Right cardiac atrium (tissue), 5 donors: ENCODE results near the gene SLC9A3. TPM values are rescaled to one million over a fixed set of nuclear protein-coding genes. Genes with fewer than 3 reads are reported as not detected.

Experiments
- ATAC-seq, 2 donors: fragments of 200-7000 bp; cut with Tn5 transposase; one replicate each; pipeline versions ENCODE4 v1.8.0 to v1.9.1; 2020; ENCODE audit warnings: moderate library complexity in 2 of 2, mild to moderate bottlenecking in 1 of 2
- DNase-seq, 3 donors: peaks; one replicate each; pipeline ENCODE4 v3.0.0-alpha.2; 2020
- H3K27ac ChIP-seq: one replicate; pipeline ENCODE4 v1.5.1; 2013; ENCODE audit warnings: mild to moderate bottlenecking, low read length, control low read depth, moderate library complexity
- H3K27me3 ChIP-seq: one replicate; pipeline ENCODE4 v1.6.1; 2013; ENCODE audit not compliant: control insufficient read depth, insufficient read depth
- H3K4me1 ChIP-seq: one replicate; pipeline ENCODE4 v1.6.1; 2013; ENCODE audit warnings: low read length; ENCODE audit not compliant: control insufficient read depth, insufficient read depth
- H3K4me3 ChIP-seq: one replicate; pipeline ENCODE4 v1.5.1; 2013; ENCODE audit warnings: low read length, control low read depth
- H3K9me3 ChIP-seq: one replicate; pipeline ENCODE4 v1.6.1; 2013; ENCODE audit warnings: low read length; ENCODE audit not compliant: control insufficient read depth
- WGBS: extraction: QIAGEN DNeasy Blood & Tissue Kit; methylation state at CpG from one replicate; pipeline ENCODE4 v1.1.7; 2013; 5-methylcytosine and 5-hydroxymethylcytosine counted together
- intact Hi-C, 4 donors: fragments of 100-400 bp; cut with DNase I; formaldehyde crosslinking; loops; one replicate each; pipeline versions ENCODE4 v1.11.0 to v1.14.0; 2022 to 2023
- polyA plus RNA-seq: library from polyadenylated mRNA; stranded (reverse); fragments of 200-250 nt; gene quantifications from one replicate; pipeline ENCODE4 v1.2.3, GENCODE V29; 2013
- total RNA-seq, 4 donors: library from RNA; stranded (reverse); fragmentation: NEBNext Ultra II Directional; extraction: Animal tissue kit (Norgen Biotek cat#: 25700); gene quantifications; one replicate each; pipeline ENCODE4 v1.2.1, GENCODE V29; 2021
- donor health status: healthy with polysubstance abuse.
- donor health status: DM: no; HTN: yes; CAD: no.
- donor health status: DM: no; HTN: no; CAD: no.
- donor health status: DM: no; HTN: yes; CAD: no; lungs with severe emphysema.
- donor health status: DM: yes; HTN: yes; CAD: no.

SLC9A3 gene
- total and polyA plus RNA-seq, 5 donors = 0.94 to 1.1 (median 1.0) TPM

- ATAC-seq (no peak), DNase-seq (no peak)
- H3K9me3 ChIP-seq = no peaks in the 10 kb centered on the region
- intact Hi-C loops = no loop called here
- WGBS = 56% methylated on average over 23 of the region's 23 CpGs
- H3K27ac ChIP-seq = no peak overlapping the region
- H3K4me1 ChIP-seq = no peaks in the 10 kb centered on the region
- no peak overlapping the region for H3K4me3 ChIP-seq
- no peaks in the 10 kb centered on the region for H3K27me3 ChIP-seq
Measured at GRCh38 chr5:432928-433791, 91.1 kb downstream of the SLC9A3 start.

- DNase-seq (no peak), ATAC-seq (no peak)
- intact Hi-C loops = no loop called here
- no peak overlapping the region for H3K4me3 ChIP-seq
- WGBS = 77% methylated on average over 18 of the region's 18 CpGs
- H3K9me3 ChIP-seq = no peaks in the 10 kb centered on the region
- H3K4me1 ChIP-seq = no peaks in the 10 kb centered on the region
- no peaks in the 10 kb centered on the region for H3K27me3 ChIP-seq
- H3K27ac ChIP-seq = no peak overlapping the region
Measured at GRCh38 chr5:432201-432927, 91.9 kb downstream of the SLC9A3 start.

DNA sequence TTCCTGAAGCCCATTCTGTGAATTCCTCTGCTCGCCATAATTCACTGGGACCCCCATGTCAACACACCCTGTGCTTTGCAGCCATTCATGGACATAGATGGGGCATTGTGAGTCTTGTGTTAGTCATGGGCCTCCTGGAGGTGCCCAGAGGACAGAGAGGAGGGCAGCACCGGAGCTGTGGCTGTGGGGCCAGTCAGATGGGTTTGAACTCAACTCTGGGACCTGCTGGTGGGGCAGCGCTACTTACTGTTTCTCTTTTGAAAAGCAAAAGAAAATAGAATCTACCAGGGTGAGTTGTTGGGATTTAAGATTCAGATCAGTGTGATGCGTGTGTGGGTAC is 92.6 kb downstream of the SLC9A3 start:
- no peak overlapping the region for H3K27ac ChIP-seq
- H3K4me1 ChIP-seq = no peaks in the 10 kb centered on the region
- intact Hi-C loops = no loop called here
- no peaks in the 10 kb centered on the region for H3K9me3 ChIP-seq
- WGBS = 93% methylated on average over 4 of the region's 4 CpGs
- no peaks in the 10 kb centered on the region for H3K27me3 ChIP-seq
- no peak overlapping the region for H3K4me3 ChIP-seq
- ATAC-seq = no peak
- DNase-seq = no peak

DNA sequence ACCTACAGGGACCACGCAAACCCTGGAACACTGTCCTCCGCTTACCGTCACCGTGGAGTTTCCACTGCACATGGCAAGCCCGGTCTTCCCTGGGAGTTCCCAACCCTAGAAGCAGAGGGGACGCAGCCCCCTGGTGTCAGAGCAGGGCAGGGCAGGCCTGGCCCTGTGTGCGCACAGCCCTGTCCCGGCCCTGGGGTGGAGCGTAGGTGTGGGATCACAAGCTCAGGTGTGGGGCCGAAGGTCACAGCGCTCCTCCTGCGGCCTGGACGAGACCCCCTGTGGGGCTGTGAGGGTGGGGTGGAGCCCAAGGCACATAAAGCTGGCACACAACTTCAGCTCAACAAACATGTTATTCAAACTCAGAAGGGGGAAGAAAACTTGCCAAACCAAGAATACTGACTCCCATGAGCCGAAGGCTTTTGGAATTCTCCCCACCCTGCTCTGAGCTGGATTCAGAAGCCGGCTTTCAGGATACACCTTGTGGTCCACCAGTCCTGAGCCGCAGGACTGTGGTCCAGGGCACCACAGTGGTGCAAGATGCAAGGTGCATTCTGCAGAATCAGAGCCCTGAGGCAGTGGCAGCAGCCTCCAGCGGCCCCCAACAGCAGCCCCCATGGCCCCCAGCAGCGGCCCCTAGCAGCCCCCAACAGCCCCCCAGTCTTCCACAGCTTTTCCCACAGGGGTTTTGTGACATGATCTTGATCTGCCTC is 93.1 kb downstream of the SLC9A3 start:
- intact Hi-C loops = no loop called here
- ATAC-seq = peak; percentile 60 to 77

GRCh38 chr5:430214-430925 is 93.9 kb downstream of the SLC9A3 start:
- Histone ChIP-seq H3K4me1 (no peaks in the 10 kb centered on the region), H3K27ac (no peak overlapping the region), H3K9me3 (no peaks in the 10 kb centered on the region), H3K4me3 (no peak overlapping the region), H3K27me3 (no peaks in the 10 kb centered on the region)
- WGBS = 74% methylated on average over 25 of the region's 25 CpGs
- ATAC-seq = no peak
- intact Hi-C loops = no loop called here
- DNase-seq = peak in 1 of 3 donors; percentile 65

More for the DNA sequence above, 93.1 kb downstream of the SLC9A3 start:
- Histone ChIP-seq H3K4me1 (no peaks in the 10 kb centered on the region), H3K27me3 (no peaks in the 10 kb centered on the region), H3K27ac (no peak overlapping the region), H3K9me3 (no peaks in the 10 kb centered on the region), H3K4me3 (no peak overlapping the region)
- peak in 2 of 3 donors; percentile 68 to 79 for DNase-seq
- 50% methylated on average over 18 of the region's 18 CpGs for WGBS

- Histone ChIP-seq H3K27ac (no peak overlapping the region), H3K4me3 (no peak overlapping the region), H3K27me3 (no peaks in the 10 kb centered on the region), H3K9me3 (no peaks in the 10 kb centered on the region), H3K4me1 (no peaks in the 10 kb centered on the region)
- 52% methylated on average over 35 of the region's 35 CpGs for WGBS
- intact Hi-C loops = no loop called here
- DNase-seq = peak in 2 of 3 donors; percentile 70 to 86
- ATAC-seq = peak; percentile 34 to 56
Measured at GRCh38 chr5:429453-430188, 94.6 kb downstream of the SLC9A3 start.

DNA sequence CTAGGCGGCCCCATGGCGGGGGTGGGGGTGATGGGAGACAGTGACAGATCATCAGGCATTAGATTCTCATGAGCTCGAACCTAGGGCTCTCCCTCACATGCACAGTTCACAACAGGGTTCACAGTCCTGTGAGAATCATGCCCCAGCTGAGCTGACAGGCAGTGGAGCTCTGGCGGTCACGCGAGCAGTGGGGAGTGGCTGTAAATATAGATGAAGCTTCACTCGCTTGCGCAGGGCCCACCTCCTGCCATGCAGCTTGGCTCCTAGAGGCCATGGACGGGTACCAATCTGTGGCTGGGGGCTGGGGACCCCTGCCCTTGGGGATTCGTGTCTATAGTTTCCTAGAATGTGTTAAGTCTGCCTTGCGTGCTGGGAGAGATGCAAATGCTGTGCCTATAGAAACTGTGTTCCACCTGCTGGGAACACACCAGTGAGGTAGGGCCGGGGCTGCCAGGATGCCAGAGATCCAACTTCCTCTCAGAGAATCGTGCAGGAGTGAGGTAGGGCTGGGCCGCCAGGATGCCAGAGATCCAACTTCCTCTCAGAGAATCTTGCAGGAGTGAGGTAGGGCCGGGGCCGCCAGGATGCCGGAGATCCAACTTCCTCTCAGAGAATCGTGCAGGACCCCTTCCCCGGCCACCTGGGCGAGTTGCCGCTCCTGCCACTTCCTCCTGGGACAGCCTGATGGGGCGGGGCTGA is 95.3 kb downstream of the SLC9A3 start:
- WGBS = 79% methylated on average over 22 of the region's 22 CpGs
- no peak for DNase-seq
- Histone ChIP-seq H3K4me3 (no peak overlapping the region), H3K27me3 (no peaks in the 10 kb centered on the region), H3K9me3 (no peaks in the 10 kb centered on the region), H3K27ac (no peak overlapping the region), H3K4me1 (no peaks in the 10 kb centered on the region)
- intact Hi-C loops = no loop called here
- ATAC-seq = no peak

GRCh38 chr5:428219-428618 is 96.0 kb downstream of the SLC9A3 start:
- Histone ChIP-seq H3K4me1 (no peaks in the 10 kb centered on the region), H3K27me3 (no peaks in the 10 kb centered on the region), H3K9me3 (no peaks in the 10 kb centered on the region), H3K27ac (no peak overlapping the region), H3K4me3 (no peak overlapping the region)
- intact Hi-C loops = no loop called here
- WGBS = 92% methylated on average over 11 of the region's 11 CpGs
- DNase-seq = no peak
- ATAC-seq = no peak

DNA sequence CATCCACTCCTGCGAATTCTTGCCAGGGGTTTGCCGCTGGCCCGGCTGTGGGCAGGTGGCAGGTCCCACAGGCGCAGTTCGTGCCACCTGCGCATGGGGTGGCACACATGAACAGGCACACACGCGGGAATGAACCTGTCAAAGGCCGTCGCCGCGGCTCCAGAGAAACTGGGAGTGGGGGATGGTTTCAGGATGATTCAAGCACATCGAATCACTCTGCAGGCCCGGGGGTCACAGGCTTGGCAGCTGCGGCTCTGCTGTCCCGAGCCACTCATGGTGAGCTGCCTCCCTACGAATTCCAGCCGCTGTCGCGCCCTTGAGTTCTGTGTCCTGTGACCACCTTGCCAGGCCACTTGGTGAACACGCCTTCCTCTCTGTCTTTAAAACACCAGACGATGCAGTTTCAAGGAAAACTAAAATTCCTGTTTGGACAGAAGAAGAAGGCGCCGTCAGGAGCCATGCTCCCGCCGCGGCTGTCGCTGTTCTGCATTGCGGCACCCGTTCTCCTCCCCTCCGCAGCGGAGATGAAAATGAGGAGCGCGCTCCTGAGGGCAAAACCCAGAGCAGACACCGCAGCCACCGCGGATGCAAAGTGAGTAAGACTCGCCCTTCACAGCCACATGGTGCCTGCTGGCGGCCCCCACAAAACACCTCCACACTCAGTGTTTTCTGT is 96.7 kb downstream of the SLC9A3 start:
- Histone ChIP-seq H3K27me3 (no peaks in the 10 kb centered on the region), H3K4me3 (no peak overlapping the region), H3K4me1 (no peaks in the 10 kb centered on the region), H3K27ac (no peak overlapping the region), H3K9me3 (no peaks in the 10 kb centered on the region)
- no peak for DNase-seq
- no peak for ATAC-seq
- intact Hi-C loops = no loop called here
- 92% methylated on average over 39 of the region's 39 CpGs for WGBS
